Measurements from ENCODE around the gene USP16.

USP16 gene

GRCh38 chr21:29080454-29080941 is 56.0 kb downstream of the USP16 start:
- peaks cover 12% of the 10 kb centered on the region for H3K4me1 Mint-ChIP-seq
- peaks cover 3% of the 10 kb centered on the region for H3K9me3 Mint-ChIP-seq
- no peaks in the 10 kb centered on the region for H3K36me3 Mint-ChIP-seq (ENCODE audit: low read depth)
- no peak for TF ChIP-seq CTCF (IDR thresholded peaks at IDR 0.05)
- H3K27me3 Mint-ChIP-seq (ENCODE audit: low read depth, poor library complexity) = peaks cover 2% of the 10 kb centered on the region
- DNase-seq = no peak
- no peak overlapping the region for H3K4me3 Mint-ChIP-seq
- no peak overlapping the region for H3K27ac Mint-ChIP-seq

GRCh38 chr21:29082046-29082815 is 57.8 kb downstream of the USP16 start:
- TF ChIP-seq CTCF (IDR thresholded peaks at IDR 0.05) = no peak
- peaks cover 7% of the 10 kb centered on the region for H3K27me3 Mint-ChIP-seq (ENCODE audit: low read depth, poor library complexity)
- H3K4me1 Mint-ChIP-seq = peaks cover 18% of the 10 kb centered on the region
- no peaks in the 10 kb centered on the region for H3K36me3 Mint-ChIP-seq (ENCODE audit: low read depth)
- DNase-seq = no peak
- no peak overlapping the region for H3K4me3 Mint-ChIP-seq
- no peak overlapping the region for H3K27ac Mint-ChIP-seq
- H3K9me3 Mint-ChIP-seq = no peaks in the 10 kb centered on the region

GRCh38 chr21:29083306-29083705 is 58.8 kb downstream of the USP16 start:
- H3K4me3 Mint-ChIP-seq = no peak overlapping the region
- no peak overlapping the region for H3K27ac Mint-ChIP-seq
- H3K27me3 Mint-ChIP-seq (ENCODE audit: low read depth, poor library complexity) = peaks cover 7% of the 10 kb centered on the region
- DNase-seq = no peak
- no peaks in the 10 kb centered on the region for H3K36me3 Mint-ChIP-seq (ENCODE audit: low read depth)
- H3K4me1 Mint-ChIP-seq = peaks cover 18% of the 10 kb centered on the region
- no peaks in the 10 kb centered on the region for H3K9me3 Mint-ChIP-seq
- TF ChIP-seq CTCF (IDR thresholded peaks at IDR 0.05) = no peak

GRCh38 chr21:29084372-29084771 is 59.9 kb downstream of the USP16 start:
- TF ChIP-seq CTCF (IDR thresholded peaks at IDR 0.05) = no peak
- no peak overlapping the region for H3K27ac Mint-ChIP-seq
- H3K9me3 Mint-ChIP-seq = no peaks in the 10 kb centered on the region
- H3K4me3 Mint-ChIP-seq = no peak overlapping the region
- peaks cover 18% of the 10 kb centered on the region for H3K4me1 Mint-ChIP-seq
- H3K36me3 Mint-ChIP-seq (ENCODE audit: low read depth) = no peaks in the 10 kb centered on the region
- DNase-seq = no peak
- H3K27me3 Mint-ChIP-seq (ENCODE audit: low read depth, poor library complexity) = peaks cover 7% of the 10 kb centered on the region

GRCh38 chr21:29085106-29085752 is 60.8 kb downstream of the USP16 start:
- peaks cover 18% of the 10 kb centered on the region for H3K4me1 Mint-ChIP-seq
- no peak for DNase-seq
- no peak overlapping the region for H3K27ac Mint-ChIP-seq
- no peak for TF ChIP-seq CTCF (IDR thresholded peaks at IDR 0.05)
- H3K9me3 Mint-ChIP-seq = no peaks in the 10 kb centered on the region
- H3K4me3 Mint-ChIP-seq = no peak overlapping the region
- no peaks in the 10 kb centered on the region for H3K36me3 Mint-ChIP-seq (ENCODE audit: low read depth)
- peaks cover 7% of the 10 kb centered on the region for H3K27me3 Mint-ChIP-seq (ENCODE audit: low read depth, poor library complexity)
